Spinal cord (tissue), 10 donors: Measurements from ENCODE around the gene CREBBP. TPM values are rescaled to one million over a fixed set of nuclear protein-coding genes. Genes with fewer than 3 reads are reported as not detected.
"Not testable (repeated sequence)": the region's sequence is repeated elsewhere in the genome, so short reads cannot be mapped to it uniquely, and the experiment has no call there.

Experiments used
- DNase-seq, 6 donors: peaks; one replicate each; pipeline versions ENCODE4 v3.0.0 to v3.0.0-alpha.2; 2013 to 2015; ENCODE audit warnings: low spot score in 6 of 6, low read depth in 4 of 6
- H3K27ac ChIP-seq: one replicate; pipeline ENCODE4 v1.5.1; 2013; ENCODE audit warnings: low read depth, low read length, control low read depth
- H3K27me3 ChIP-seq: one replicate; pipeline ENCODE4 v1.6.1; 2013; ENCODE audit warnings: low read length; ENCODE audit not compliant: control insufficient read depth, insufficient read depth
- H3K36me3 ChIP-seq: one replicate; pipeline ENCODE4 v1.6.1; 2013; ENCODE audit warnings: low read length; ENCODE audit not compliant: control insufficient read depth, insufficient read depth
- H3K4me1 ChIP-seq: one replicate; pipeline ENCODE4 v1.6.1; 2013; ENCODE audit warnings: low read length; ENCODE audit not compliant: control insufficient read depth, insufficient read depth
- H3K4me3 ChIP-seq: one replicate; pipeline ENCODE4 v1.5.1; 2013; ENCODE audit warnings: low read depth, low read length, control low read depth
- H3K9me3 ChIP-seq: one replicate; pipeline ENCODE4 v1.6.1; 2013; ENCODE audit warnings: low read length; ENCODE audit not compliant: control insufficient read depth, insufficient read depth
- WGBS: methylation state at CpG from one replicate; pipeline ENCODE4 v1.1.5; 2013; ENCODE audit warnings: missing lambda C conversion rate; ENCODE audit not compliant: insufficient coverage; 5-methylcytosine and 5-hydroxymethylcytosine counted together
- polyA plus RNA-seq, 2 donors: library from polyadenylated mRNA; unstranded; fragments of 120-200 nt; gene quantifications; one replicate each; pipeline ENCODE4 v1.2.1, GENCODE V29; 2013; ENCODE audit not compliant: insufficient read length in 2 of 2
- total RNA-seq, 2 donors: library from RNA; depleted of rRNA in 1 of 2; stranded (reverse); fragments of 120-200 nt in 1 of 2; fragments of >200 nt in 1 of 2; gene quantifications; one replicate each; pipeline versions ENCODE4 v1.2.3 to v1.2.4, GENCODE V29; 2013 to 2014
- donor health status: healthy.

The CREBBP gene
- total and polyA plus RNA-seq, 4 donors: 41.5 to 64.3 (median 61.4) TPM

DNA sequence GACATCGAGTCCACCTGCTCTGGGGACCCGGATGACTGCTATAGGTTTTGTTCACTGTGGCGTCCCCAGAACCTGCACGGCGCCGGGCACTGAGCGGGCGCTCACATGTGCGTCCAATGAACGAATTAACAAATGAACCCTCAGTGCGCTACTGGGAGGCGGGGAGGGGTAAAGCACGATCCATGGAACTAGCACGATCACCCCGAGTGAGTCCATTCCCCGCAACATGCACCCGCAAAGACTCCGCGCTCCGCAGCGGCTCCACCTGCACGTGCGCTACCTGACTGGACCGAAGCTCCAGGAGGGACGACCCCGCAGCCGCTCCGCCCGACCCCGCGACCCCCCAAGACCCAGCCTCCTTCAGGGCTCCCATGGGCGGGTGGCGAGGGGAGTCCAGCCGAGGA, 163.7 kb downstream of the CREBBP start:
- Histone ChIP-seq H3K27me3 (no peaks in the 10 kb centered on the region), H3K4me1 (peaks cover 24% of the 10 kb centered on the region), H3K27ac (peak overlapping the region; percentile 57), H3K4me3 (peak overlapping the region; percentile 91), H3K36me3 (peaks cover 16% of the 10 kb centered on the region), H3K9me3 (no peaks in the 10 kb centered on the region)
- peak in 3 of 6 donors; percentile 1 to 57 (median 34) for DNase-seq
- 0% methylated on average over 34 of the region's 34 CpGs for WGBS

DNA sequence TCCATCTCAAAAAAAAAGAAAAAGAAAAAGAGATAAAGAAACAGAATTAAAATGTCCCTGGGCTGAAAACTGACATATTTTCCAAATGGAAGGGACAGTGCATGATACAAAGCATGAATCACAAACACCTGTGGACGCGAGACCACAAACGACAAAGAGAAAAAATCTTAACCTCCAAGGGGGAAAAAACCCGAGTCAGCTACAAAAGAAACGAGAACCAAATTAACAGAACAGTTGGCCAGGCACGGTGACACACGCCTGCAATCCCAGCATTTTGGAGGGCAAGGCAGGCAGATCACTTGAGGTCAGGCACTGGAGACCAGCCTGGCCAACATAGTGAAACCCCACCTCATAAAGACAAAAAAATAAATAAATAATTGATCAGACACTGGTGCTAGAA, 165.1 kb downstream of the CREBBP start:
- H3K27me3 ChIP-seq: no peaks in the 10 kb centered on the region
- H3K4me1 ChIP-seq: peaks cover 24% of the 10 kb centered on the region
- H3K36me3 ChIP-seq: peaks cover 16% of the 10 kb centered on the region
- DNase-seq: no peak
- no peaks in the 10 kb centered on the region for H3K9me3 ChIP-seq
- 82% methylated on average over 7 of the region's 7 CpGs for WGBS
- H3K27ac ChIP-seq: no peak overlapping the region
- no peak overlapping the region for H3K4me3 ChIP-seq

DNA sequence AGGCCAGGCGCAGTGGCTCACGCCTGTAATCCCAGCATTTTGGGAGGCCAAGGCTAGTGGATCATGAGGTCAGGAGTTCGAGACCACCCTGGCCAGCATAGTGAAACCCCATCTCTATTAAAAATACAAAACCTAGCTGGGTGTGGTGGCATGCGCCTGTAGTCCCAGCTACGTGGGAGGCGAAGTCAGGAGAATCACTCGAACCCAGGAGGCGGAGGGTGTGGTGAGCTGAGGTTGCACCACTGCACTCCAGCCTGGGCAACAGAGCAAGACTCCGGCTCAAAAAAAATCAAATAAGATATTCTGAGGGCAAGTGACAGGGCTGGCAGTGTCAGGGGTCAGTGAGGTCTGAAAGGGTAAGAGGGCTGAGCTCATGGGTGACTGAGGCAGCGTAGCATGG, 166.1 kb downstream of the CREBBP start:
- H3K27me3 ChIP-seq, H3K9me3 ChIP-seq, H3K27ac ChIP-seq, H3K4me3 ChIP-seq, DNase-seq: not testable (repeated sequence)
- Histone ChIP-seq H3K36me3 (peaks cover 16% of the 10 kb centered on the region), H3K4me1 (peaks cover 24% of the 10 kb centered on the region)
- WGBS: 100% methylated on average over 7 of the region's 10 CpGs

DNA sequence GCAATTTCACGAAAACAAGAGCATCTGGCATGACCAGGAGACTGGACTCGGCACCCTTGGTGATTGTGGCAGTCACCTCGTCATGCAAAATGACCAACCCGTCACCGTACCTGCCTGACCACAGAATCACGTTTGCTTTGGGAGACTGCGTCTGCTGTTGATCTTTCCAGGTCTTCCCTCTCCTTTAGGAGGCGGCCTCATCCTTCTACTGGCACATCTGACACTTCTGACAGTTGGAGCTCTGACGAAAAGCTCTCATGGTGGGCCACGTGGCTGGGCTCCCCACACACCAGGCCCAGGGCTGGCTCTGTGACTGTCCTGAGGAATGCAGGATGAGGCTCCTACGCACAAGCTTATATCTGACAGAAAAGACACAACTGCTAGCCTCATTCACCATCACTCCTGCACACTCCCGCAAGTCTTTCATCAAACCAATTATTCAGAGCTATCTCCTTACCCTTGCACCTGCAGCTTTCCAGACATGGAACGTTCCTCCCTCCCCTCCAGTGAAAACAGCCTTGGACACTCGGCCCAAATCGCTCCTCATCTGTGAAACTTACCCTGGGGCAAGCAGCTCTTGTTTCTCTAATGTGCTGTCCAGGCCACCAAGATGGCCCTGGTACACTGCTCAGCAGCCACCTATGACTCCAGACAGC, 166.8 kb downstream of the CREBBP start:
- Histone ChIP-seq H3K4me1 (peaks cover 24% of the 10 kb centered on the region), H3K27me3 (no peaks in the 10 kb centered on the region), H3K36me3 (peaks cover 16% of the 10 kb centered on the region), H3K4me3 (no peak overlapping the region), H3K27ac (no peak overlapping the region), H3K9me3 (no peaks in the 10 kb centered on the region)
- WGBS: 92% methylated on average over 15 of the region's 15 CpGs
- DNase-seq: no peak

DNA sequence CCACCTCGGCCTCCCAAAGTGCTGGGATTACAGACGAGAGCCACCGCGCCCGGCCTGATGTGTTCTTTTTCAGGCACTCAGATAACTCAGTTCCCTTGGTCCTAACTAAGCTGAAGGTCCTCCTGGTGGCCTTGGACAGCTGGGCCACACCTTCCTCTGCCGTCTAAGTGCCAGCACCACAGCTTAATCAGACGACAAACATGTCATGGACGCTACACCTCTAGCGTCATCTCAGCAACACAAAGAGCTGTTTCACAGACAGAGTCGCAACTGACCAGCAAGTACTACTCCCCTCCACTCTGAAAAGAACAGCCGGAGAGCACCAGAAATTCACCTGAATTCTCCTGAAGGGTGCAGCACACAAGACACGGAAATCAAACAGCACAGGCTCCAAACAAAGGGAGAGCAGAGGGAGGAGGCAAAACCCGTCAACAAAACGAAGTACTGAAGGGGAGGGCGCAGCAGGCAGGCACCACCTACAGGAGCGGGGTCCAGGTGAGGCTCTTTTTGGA, 167.6 kb downstream of the CREBBP start:
- DNase-seq: no peak
- H3K9me3 ChIP-seq: no peaks in the 10 kb centered on the region
- H3K4me3 ChIP-seq: no peak overlapping the region
- H3K4me1 ChIP-seq: peaks cover 17% of the 10 kb centered on the region
- WGBS: 87% methylated on average over 15 of the region's 16 CpGs
- no peaks in the 10 kb centered on the region for H3K27me3 ChIP-seq
- H3K27ac ChIP-seq: no peak overlapping the region
- H3K36me3 ChIP-seq: peaks cover 18% of the 10 kb centered on the region

DNA sequence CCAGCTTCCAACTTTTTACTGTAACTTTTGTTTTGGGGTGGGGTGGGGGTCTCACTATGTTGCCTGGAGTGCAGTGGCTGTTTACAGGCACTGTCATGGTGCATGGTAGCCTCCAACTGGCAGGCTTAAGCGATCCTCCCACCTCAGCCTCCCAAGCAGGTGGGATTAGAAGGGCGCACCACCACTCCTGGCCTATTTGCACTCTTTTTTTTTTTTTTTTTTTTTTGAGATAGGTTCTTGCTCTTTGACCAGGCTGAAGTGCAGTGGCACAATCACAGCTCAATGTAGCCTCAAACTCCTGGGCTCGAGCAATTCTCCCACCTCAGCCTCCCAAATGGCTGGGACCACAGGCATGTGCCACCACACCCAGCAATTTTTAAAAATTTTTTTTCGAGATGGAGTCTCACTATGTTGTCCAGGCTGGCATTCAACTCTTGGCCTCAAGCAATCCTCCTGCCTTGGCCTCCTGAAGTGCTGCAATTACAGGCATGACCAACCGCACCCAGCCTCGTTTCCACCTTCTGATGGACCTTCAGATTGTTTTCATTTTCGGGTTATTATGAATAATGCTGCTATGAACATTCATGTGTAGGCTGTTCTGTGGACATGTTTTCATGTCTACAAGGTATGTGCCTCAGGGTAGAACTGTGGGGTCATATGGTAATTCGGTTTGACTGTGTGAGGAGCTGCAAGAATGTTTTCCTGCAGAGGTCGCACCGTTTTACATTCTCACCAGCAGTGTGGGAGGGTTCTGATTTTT, 174.1 kb downstream of the CREBBP start:
- 91% methylated on average over 3 of the region's 10 CpGs for WGBS

DNA sequence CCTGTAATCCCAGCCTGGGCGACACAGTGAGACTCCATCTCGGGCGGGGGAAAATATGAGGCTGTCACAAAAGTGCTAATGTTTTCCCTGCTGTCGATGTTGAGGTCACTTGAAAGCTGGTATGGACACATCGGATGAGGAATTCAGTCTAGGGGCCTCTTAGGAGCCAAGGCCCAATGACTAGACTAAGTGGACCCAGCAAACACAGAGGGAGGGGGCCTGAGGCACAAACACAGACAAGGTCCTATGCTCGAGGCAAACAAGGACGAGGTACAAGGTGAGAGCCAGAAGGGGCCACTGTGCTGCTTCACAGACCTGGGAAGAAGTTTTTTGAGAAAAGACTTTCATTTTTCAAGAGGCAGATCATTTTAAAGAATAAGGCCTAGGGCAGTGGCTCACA, 178.4 kb downstream of the CREBBP start:
- 95% methylated on average over 7 of the region's 7 CpGs for WGBS

More for the DNA sequence above, 174.1 kb downstream of the CREBBP start:
- Histone ChIP-seq H3K27ac (no peak overlapping the region), H3K4me1 (no peaks in the 10 kb centered on the region), H3K4me3 (no peak overlapping the region), H3K9me3 (no peaks in the 10 kb centered on the region), H3K36me3 (peaks cover 11% of the 10 kb centered on the region), H3K27me3 (no peaks in the 10 kb centered on the region)
- no peak for DNase-seq

DNA sequence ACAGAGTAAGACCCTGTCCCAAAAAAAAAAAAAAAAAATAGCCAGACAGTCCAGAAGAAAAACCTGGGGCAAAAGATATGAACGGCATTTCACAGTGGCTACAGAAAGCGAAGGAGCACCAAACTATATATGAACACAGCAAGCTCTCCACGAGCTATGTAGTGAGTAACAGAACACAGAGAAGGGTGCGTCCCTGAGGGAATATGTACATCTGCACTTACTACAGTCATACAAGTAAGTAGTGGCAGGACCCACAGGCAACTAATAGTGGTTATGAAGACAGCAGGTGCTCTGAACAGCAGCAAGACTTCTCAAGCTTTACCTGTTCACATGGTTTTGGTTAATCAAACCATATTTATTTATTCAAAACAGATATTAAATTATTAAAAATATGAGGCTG, 179.0 kb downstream of the CREBBP start:
- no peak for DNase-seq
- H3K9me3 ChIP-seq: no peaks in the 10 kb centered on the region
- H3K27ac ChIP-seq: no peak overlapping the region
- no peaks in the 10 kb centered on the region for H3K27me3 ChIP-seq
- no peak overlapping the region for H3K4me3 ChIP-seq
- peaks cover 6% of the 10 kb centered on the region for H3K36me3 ChIP-seq
- WGBS: no CpG with 5 or more reads among the region's 4 CpGs
- H3K4me1 ChIP-seq: no peaks in the 10 kb centered on the region

More for the DNA sequence above, 178.4 kb downstream of the CREBBP start:
- H3K9me3 ChIP-seq: no peaks in the 10 kb centered on the region
- H3K27me3 ChIP-seq: no peaks in the 10 kb centered on the region
- H3K4me1 ChIP-seq: no peaks in the 10 kb centered on the region
- H3K27ac ChIP-seq: no peak overlapping the region
- DNase-seq: no peak
- H3K36me3 ChIP-seq: peaks cover 6% of the 10 kb centered on the region
- H3K4me3 ChIP-seq: no peak overlapping the region

DNA sequence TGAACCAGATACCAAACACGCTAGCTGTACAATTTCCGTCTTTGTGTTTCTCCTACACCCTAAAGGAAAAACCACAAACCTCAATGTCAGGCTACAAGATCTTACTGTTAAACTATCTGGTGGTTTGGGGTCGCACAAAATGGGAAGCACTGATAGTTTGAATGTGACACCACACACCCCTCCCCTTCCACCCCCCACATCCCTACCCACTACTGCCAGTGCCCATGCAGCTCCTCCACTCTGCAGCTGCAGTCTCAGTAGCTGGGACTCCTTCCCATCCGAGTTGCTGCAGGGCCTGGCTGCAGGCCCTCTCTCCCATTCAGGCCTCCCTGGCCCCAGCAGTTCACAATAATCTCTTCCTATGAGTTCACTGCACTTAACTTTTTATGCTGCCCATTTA, 181.6 kb downstream of the CREBBP start:
- Histone ChIP-seq H3K4me3 (no peak overlapping the region), H3K36me3 (peaks cover 11% of the 10 kb centered on the region), H3K4me1 (no peaks in the 10 kb centered on the region), H3K27ac (no peak overlapping the region), H3K27me3 (no peaks in the 10 kb centered on the region), H3K9me3 (no peaks in the 10 kb centered on the region)
- DNase-seq: no peak
- WGBS: 68% methylated on average over 2 of the region's 4 CpGs
